K562 (cell line): Measurements from ENCODE around the gene TAL1. TPM values are rescaled to one million over a fixed set of nuclear protein-coding genes. Genes with fewer than 3 reads are reported as not detected.
A peak's percentile ranks its signal among the peaks of the same experiment; 100 is the strongest.

Source experiments
- CEBPB ChIP-seq: fragments of 450-650 bp; IDR thresholded peaks from 2 replicates; pipeline ENCODE4 v1.6.1; 2016; ENCODE audit warnings: missing genetic modification characterization, missing compliant biosample characterization
- GABPB1 ChIP-seq: sonication (generic); formaldehyde crosslinking; IDR thresholded peaks from 2 replicates; pipeline ENCODE4 v1.8.0; 2022; ENCODE audit warnings: mild to moderate bottlenecking, missing genetic modification reagents
- HDAC6 ChIP-seq: IDR thresholded peaks from 2 replicates; pipeline ENCODE4 v1.6.1; 2012; ENCODE audit warnings: low read depth, mild to moderate bottlenecking, control low read depth, inconsistent platforms, low read length, moderate library complexity
- MGA ChIP-seq: fragments of 450-650 bp; IDR thresholded peaks from 2 replicates; pipeline ENCODE4 v1.6.1; 2016; ENCODE audit warnings: mild to moderate bottlenecking, moderate library complexity
- NBN ChIP-seq: fragments of 450-650 bp; IDR thresholded peaks from 2 replicates; pipeline ENCODE4 v1.6.1; 2016; ENCODE audit warnings: low read depth, mild to moderate bottlenecking
- NUFIP1 ChIP-seq: fragments of 450-650 bp; IDR thresholded peaks from 2 replicates; pipeline ENCODE4 v1.6.1; 2018; ENCODE audit not compliant: partially characterized antibody
- PRMT5 ChIP-seq: sonication (generic); formaldehyde crosslinking; IDR thresholded peaks from 2 replicates; pipeline ENCODE4 v1.5.0; 2020; ENCODE audit warnings: missing genetic modification reagents
- RBBP5 ChIP-seq: fragments of 200-600 bp; sonication (generic); IDR thresholded peaks from 2 replicates; pipeline ENCODE4 v1.6.1; 2012; ENCODE audit warnings: borderline replicate concordance, mild to moderate bottlenecking, low read length, control low read depth, inconsistent platforms; ENCODE audit not compliant: insufficient read depth, poor library complexity, severe bottlenecking
- SNIP1 ChIP-seq: fragments of 450-650 bp; IDR thresholded peaks from 2 replicates; pipeline ENCODE4 v1.7.1; 2017; ENCODE audit warnings: low read depth, mild to moderate bottlenecking
- SP1 ChIP-seq: sonication (generic); formaldehyde crosslinking; IDR thresholded peaks from 2 replicates; pipeline ENCODE4 v1.8.1; 2022; ENCODE audit warnings: mild to moderate bottlenecking, missing genetic modification reagents
- TRIM24 ChIP-seq, 2 experiments: fragments of 450-650 bp; IDR thresholded peaks; 2 replicates each; pipeline ENCODE4 v1.6.1; 2016
- XRCC5 ChIP-seq: fragments of 200-400 bp; formaldehyde crosslinking; IDR thresholded peaks from 2 replicates; pipeline ENCODE4 v1.6.1; 2017; ENCODE audit warnings: low read depth, mild to moderate bottlenecking, low read length
- ZFX ChIP-seq: sonication (generic); formaldehyde crosslinking; IDR thresholded peaks from 2 replicates; pipeline ENCODE4 v1.8.0; 2022; ENCODE audit warnings: mild to moderate bottlenecking, missing genetic modification reagents, moderate library complexity
- ZNF449 ChIP-seq: fragments of 250-450 bp; sonication (Bioruptor Pico); IDR thresholded peaks from 2 replicates; pipeline ENCODE4 v1.8.0; 2022; ENCODE audit warnings: moderate library complexity, mild to moderate bottlenecking, inconsistent platforms
- polyA plus RNA-seq, 8 experiments: library from polyadenylated mRNA; depleted of rRNA in 4 of 8; stranded (reverse) in 5 of 8; unstranded in 3 of 8; fragments of >200 nt; fragmentation: Nextera tagmentation in 2 of 8; fragmentation: Illumina TruSeq in 1 of 8; extraction: Ambion mirVana in 2 of 8; extraction: Trizol in 1 of 8; gene quantifications; 2 replicates each; pipeline versions ENCODE4 v1.2.1 to v1.2.3, GENCODE V29; 2011 to 2014; ENCODE audit warnings: inconsistent platforms in 1 of 8, missing spikeins in 1 of 8
- total RNA-seq, 7 experiments: library from RNA; depleted of rRNA in 6 of 7; stranded (reverse); fragments of >200 nt in 6 of 7; fragmentation: Illumina TruSeq in 2 of 7; extraction: Trizol in 2 of 7; gene quantifications; 2 replicates each; pipeline versions ENCODE4 v1.2.1 to v1.2.3, GENCODE V29; 2011 to 2021; ENCODE audit warnings: low replicate concordance in 1 of 7

Gene TAL1
- total and polyA plus RNA-seq, 9 of the 15 experiments (the other 6 are each of a cell fraction or from before 2014, with no cell fraction given) = 18.5 to 106 (median 59.7) TPM

- TF ChIP-seq MGA (peak; percentile 48; the same call in 1 of the 2 replicates), CEBPB (tag) (no peak), ZNF449 (CRISPR knock-in tag) (no peak), HDAC6 (no peak), TRIM24 (IDR thresholded peaks at IDR 0.05) (no peak), NBN (no peak), GABPB1 (CRISPR knock-in tag) (peak; percentile 17; the same call in 1 of the 2 replicates), SNIP1 (no peak), ZFX (peak; percentile 65), XRCC5 (0 out of 2 replicates have a peak, but pooled peaks have one; percentile 25), RBBP5 (peak; percentile 45), SP1 (CRISPR knock-in tag) (0 out of 2 replicates have a peak, but pooled peaks have one; percentile 5), PRMT5 (CRISPR knock-in tag) (no peak), NUFIP1 (no peak)
These were observed 1.2 kb downstream of the TAL1 start (continued) for GRCh38 chr1:47230692-47231300.
